HPDE6-E6E7 (cell line): Measurements from ENCODE around the gene RPL27A.

Experiments used
- DNase-seq: peaks from one replicate; pipeline ENCODE4 v3.0.0; 2011; ENCODE audit warnings: missing footprints; ENCODE audit errors: extremely low spot score

RPL27A gene

GRCh38 chr11:8720868-8721608, 38.4 kb downstream of the RPL27A start:
- DNase-seq = peak; percentile 64

DNA sequence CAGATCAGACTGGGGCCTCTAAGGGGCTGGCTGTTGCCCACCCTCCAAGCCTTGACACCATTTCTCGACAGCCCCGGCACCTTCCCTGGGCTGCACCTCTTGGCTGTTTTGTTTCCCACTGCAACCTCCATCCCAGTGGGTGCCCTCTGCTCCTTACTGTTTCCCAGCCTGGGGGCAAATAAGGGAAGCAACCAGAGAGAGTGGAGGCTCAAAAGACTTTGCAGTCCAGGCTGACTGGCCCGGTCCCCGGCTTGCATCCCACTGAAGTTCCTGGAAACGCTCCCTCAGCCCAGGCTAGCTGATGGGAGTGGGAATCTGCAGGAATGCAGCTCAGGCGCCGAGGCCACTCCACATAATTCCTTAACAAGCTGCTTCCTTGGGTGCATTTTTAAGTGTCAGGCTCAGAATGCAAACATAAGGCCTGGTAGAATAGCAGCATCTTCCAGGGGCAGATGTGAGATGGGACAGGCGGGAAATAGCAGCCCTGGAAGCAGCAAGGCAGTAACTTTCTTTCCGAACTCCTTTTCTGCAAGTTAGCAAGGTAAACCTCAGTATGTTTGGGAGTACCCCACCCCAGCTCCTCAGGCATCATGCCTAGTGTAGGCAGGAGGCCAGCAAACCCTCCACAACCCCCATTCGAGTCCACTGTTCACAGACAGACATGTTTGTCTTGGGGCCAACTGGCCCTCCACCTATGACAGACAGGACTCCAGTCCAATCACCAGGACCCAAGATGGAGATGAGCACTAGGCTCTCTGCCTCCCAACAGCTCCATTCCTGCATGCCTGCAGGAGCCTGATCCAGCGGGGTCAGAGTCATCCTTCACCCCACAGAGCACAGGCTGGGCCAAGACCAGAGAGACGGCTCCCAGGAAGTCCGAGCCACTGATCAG, 39.3 kb downstream of the RPL27A start:
- DNase-seq = no peak

DNA sequence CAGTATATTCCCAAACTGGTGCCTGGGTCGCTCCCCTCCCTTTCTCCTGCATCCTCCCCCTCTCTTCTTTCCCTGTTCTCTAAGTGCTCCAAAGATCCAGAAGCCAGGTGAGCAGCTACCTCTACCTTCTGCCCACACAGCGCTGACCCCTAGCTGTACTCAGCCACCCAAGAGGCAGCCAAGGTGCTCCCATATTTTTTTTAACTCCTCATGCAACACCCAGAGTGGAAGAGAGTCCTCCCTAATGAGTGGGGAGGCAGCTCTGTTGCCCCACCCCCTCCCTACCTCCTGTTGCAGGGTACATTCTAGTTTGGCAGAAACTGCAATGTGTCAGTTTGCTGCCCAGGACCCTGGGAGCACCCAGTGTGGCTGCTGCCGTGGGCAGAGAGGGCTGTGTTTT, 40.2 kb downstream of the RPL27A start:
- no peak for DNase-seq

DNA sequence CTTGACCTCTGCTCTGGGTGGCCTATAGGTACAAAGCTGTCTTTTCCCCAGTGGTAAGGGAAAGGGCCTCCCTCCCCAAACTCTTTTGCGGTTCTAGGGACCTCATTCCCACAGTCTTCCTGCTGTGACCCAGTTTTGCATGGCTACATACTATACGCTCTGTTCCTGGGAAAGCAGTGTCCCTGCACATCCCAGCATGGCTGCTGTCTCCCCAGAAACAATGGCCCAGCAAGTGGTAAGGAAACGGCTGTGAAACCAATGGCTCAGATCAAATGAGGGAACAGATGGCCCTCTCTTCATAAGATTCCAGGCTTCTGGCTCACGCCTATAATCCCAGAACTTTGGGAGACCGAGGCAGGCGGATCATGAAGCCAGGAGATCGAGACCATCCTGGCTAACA, 41.1 kb downstream of the RPL27A start:
- no peak for DNase-seq

- no peak for DNase-seq
These were observed 42.1 kb downstream of the RPL27A start for GRCh38 chr11:8724682-8725081.

- no peak for DNase-seq
These were observed 43.8 kb downstream of the RPL27A start for GRCh38 chr11:8726395-8726794.

- DNase-seq = no peak
These were observed 46.0 kb downstream of the RPL27A start for GRCh38 chr11:8728563-8728962.

GRCh38 chr11:8729067-8729466, 46.5 kb downstream of the RPL27A start:
- DNase-seq = no peak

DNA sequence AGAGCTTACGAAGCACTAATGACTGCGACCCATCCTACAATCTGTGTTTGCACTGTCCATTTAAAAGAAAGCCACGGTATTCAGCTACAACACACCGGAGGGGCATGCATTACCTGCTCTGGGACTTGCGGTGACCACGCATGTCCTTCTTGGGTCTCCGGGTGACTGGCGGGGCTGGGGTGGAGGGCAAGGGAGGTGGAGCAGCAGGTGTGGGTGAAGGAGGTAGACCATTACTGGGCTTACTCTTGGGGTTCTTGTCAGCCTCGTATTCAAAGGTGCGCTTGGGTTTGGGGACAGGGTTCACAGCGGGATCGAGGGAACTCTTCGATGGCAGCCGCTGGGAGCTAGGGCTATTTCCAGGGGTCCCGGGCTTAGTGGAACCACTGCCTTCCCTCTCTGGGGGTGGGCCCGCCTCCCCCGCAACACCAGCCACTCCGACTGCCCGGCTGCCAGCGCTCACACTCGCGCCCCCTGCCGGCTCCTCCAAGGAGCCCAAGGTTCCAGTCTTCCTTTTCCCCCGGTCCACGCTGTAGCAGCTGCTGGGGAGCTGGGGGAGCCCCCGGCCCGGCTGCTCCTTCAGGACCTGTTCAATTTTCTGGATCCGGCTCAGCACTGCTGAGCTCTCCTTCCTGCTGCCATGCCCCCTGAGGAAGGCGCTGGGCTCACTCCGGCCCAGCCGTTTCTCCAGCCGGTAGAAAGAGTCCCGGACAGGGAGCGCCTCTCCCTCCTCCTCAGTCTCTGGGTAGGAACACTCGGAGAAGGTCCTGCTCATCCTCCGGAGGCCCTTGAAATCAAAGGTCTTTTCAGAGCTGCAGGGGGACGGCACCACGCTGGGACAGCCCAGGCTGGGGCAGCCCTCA, 47.5 kb downstream of the RPL27A start:
- no peak for DNase-seq

DNA sequence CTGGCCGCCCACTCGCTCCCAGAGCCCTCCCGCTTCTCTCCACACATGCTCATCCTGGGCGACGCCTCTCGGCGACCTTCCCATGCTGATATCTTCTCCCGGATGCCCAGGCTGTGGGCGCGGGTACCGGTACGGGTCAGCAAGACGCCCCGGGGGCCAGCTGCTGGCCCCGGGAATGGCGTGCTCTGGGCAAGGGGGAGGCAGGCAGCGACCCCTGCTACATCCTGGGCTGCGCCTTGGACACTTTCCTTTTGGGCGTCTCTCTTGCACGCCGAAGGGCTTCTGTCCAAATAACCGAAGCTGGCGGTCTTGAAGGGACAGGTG, 48.1 kb downstream of the RPL27A start:
- no peak for DNase-seq

GRCh38 chr11:8731647-8732323, 49.2 kb downstream of the RPL27A start:
- no peak for DNase-seq

DNA sequence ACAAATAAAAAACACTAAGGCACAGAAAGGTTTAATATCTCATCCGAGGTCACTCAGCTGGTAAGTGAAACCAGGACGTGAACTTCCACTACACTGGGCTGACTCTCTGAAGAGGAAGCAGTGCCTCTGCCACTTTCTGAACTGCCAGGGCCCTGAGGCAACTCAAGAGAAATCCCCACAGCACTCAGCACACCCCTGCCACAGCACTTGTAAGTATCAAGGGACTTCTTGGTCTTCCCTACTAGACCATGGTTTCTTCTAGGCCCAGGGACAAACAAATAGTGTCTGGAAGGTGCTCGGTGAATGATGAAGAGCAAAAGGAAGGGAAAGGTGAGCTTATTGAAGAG, 49.7 kb downstream of the RPL27A start:
- no peak for DNase-seq

- DNase-seq = no peak
These were observed 50.2 kb downstream of the RPL27A start for GRCh38 chr11:8732748-8733241.

GRCh38 chr11:8733852-8734251, 51.3 kb downstream of the RPL27A start:
- no peak for DNase-seq

- no peak for DNase-seq
These were observed 52.5 kb downstream of the RPL27A start for GRCh38 chr11:8735094-8735493.

DNA sequence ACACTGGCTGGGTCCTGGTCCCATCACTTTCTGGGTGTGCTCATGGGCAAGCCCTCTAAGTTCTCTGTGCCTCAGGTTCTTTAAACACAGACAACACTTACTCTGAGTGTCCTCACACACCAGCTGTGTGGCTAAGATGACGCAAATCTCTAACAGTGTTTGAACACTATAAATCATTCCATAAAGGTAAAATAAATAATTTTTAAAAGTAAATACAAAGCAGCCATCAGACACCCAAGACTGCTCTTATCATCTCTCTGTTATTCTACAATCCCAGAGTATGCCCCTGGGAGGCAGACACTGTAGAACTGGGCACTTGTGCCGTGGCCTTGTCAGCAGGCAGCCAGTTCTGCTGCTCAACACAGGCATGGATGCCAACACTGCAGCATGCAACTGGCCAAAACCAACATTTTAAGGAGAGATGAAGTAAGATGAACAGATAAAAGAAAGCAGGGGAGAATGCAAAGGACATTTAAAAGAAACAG, 56.8 kb downstream of the RPL27A start:
- no peak for DNase-seq
